Ishikawa (cell line): ENCODE results near the gene MZB1.

ENCODE experiments used
- EP300 ChIP-seq: IDR thresholded peaks from 2 replicates; pipeline ENCODE4 v1.6.1; 2012; ENCODE audit warnings: borderline replicate concordance
- RAD21 ChIP-seq: IDR thresholded peaks from 2 replicates; pipeline ENCODE4 v1.6.1; 2012; ENCODE audit warnings: low read depth
- TAF1 ChIP-seq: IDR thresholded peaks from 2 replicates; pipeline ENCODE4 v1.6.1; 2012; ENCODE audit warnings: low read depth, mild to moderate bottlenecking
- TCF12 ChIP-seq: IDR thresholded peaks from 2 replicates; pipeline ENCODE4 v1.6.1; 2012; ENCODE audit warnings: low read depth
- TF ChIP-seq, protein P1 (sequence below): IDR thresholded peaks from 2 replicates; pipeline ENCODE4 v1.6.1; 2012; ENCODE audit warnings: low read depth, mild to moderate bottlenecking
- TF ChIP-seq, protein P2 (sequence below): IDR thresholded peaks from 2 replicates; pipeline ENCODE4 v1.6.1; 2012

DNA sequence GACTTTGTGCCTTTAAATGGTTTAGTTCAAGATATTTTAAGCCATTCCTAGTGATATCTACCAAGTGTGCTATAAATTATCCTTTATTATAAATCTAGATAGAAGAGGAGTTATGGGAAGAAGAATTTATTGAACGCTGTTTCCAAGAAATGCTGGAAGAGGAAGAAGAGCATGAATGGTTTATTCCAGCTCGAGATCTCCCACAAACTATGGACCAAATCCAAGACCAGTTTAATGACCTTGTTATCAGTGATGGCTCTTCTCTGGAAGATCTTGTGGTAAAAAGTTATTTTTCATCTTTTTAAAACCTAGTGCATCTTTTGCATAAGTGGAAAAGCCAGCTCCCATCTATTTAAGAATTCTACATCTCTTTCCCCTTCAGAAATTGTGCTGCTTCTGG, 25.2 kb downstream of the MZB1 start:
- TF ChIP-seq TCF12, result no peak
- no peak for TF ChIP-seq RAD21
- TF ChIP-seq, protein P1, sequence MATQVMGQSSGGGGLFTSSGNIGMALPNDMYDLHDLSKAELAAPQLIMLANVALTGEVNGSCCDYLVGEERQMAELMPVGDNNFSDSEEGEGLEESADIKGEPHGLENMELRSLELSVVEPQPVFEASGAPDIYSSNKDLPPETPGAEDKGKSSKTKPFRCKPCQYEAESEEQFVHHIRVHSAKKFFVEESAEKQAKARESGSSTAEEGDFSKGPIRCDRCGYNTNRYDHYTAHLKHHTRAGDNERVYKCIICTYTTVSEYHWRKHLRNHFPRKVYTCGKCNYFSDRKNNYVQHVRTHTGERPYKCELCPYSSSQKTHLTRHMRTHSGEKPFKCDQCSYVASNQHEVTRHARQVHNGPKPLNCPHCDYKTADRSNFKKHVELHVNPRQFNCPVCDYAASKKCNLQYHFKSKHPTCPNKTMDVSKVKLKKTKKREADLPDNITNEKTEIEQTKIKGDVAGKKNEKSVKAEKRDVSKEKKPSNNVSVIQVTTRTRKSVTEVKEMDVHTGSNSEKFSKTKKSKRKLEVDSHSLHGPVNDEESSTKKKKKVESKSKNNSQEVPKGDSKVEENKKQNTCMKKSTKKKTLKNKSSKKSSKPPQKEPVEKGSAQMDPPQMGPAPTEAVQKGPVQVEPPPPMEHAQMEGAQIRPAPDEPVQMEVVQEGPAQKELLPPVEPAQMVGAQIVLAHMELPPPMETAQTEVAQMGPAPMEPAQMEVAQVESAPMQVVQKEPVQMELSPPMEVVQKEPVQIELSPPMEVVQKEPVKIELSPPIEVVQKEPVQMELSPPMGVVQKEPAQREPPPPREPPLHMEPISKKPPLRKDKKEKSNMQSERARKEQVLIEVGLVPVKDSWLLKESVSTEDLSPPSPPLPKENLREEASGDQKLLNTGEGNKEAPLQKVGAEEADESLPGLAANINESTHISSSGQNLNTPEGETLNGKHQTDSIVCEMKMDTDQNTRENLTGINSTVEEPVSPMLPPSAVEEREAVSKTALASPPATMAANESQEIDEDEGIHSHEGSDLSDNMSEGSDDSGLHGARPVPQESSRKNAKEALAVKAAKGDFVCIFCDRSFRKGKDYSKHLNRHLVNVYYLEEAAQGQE, result no peak
- TF ChIP-seq EP300, result no peak
- no peak for TF ChIP-seq TAF1
- TF ChIP-seq, protein P2, sequence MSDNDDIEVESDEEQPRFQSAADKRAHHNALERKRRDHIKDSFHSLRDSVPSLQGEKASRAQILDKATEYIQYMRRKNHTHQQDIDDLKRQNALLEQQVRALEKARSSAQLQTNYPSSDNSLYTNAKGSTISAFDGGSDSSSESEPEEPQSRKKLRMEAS, result no peak
